Endodermal cell (in vitro differentiated cells): ENCODE results near the gene DEGS2. TPM values are rescaled to one million over a fixed set of nuclear protein-coding genes. Genes with fewer than 3 reads are reported as not detected.

Experiments used
- DNase-seq: peaks from one replicate; pipeline ENCODE4 v3.0.0-alpha.2; 2017
- H3K27ac ChIP-seq: 2 replicates; pipeline ENCODE4 v1.5.1; 2013; ENCODE audit warnings: mild to moderate bottlenecking, low read depth, low read length, moderate library complexity
- H3K27me3 ChIP-seq: 2 replicates; pipeline ENCODE4 v1.6.1; 2013; ENCODE audit warnings: mild to moderate bottlenecking, low read length, moderate library complexity; ENCODE audit not compliant: insufficient read depth, control insufficient read depth, poor library complexity, severe bottlenecking
- H3K36me3 ChIP-seq: 2 replicates; pipeline ENCODE4 v1.7.0; 2013; ENCODE audit warnings: mild to moderate bottlenecking, low read length, moderate library complexity; ENCODE audit not compliant: control insufficient read depth, insufficient read depth
- H3K4me1 ChIP-seq: one replicate; pipeline ENCODE4 v1.7.0; 2013; ENCODE audit warnings: low read length; ENCODE audit not compliant: control insufficient read depth, insufficient read depth
- H3K4me3 ChIP-seq: 2 replicates; pipeline ENCODE4 v1.5.1; 2013; ENCODE audit warnings: mild to moderate bottlenecking, low read length, moderate library complexity
- H3K9ac ChIP-seq: 2 replicates; pipeline ENCODE4 v1.6.1; 2013; ENCODE audit warnings: mild to moderate bottlenecking, low read length, moderate library complexity; ENCODE audit not compliant: poor library complexity, severe bottlenecking; ENCODE audit errors: extremely low read depth
- H3K9me3 ChIP-seq: 2 replicates; pipeline ENCODE4 v1.6.1; 2013; ENCODE audit warnings: mild to moderate bottlenecking, low read length, moderate library complexity; ENCODE audit not compliant: control insufficient read depth
- H3K27ac Mint-ChIP-seq: 2 replicates; pipeline ENCODE4 v1.8.0; 2020; ENCODE audit warnings: mixed read lengths
- H3K27me3 Mint-ChIP-seq: 2 replicates; pipeline ENCODE4 v1.8.0; 2021; ENCODE audit warnings: mild to moderate bottlenecking, mixed read lengths; ENCODE audit not compliant: insufficient read depth
- H3K36me3 Mint-ChIP-seq: 2 replicates; pipeline ENCODE4 v1.8.0; 2020; ENCODE audit warnings: low read depth, mixed read lengths
- H3K4me1 Mint-ChIP-seq: 2 replicates; pipeline ENCODE4 v1.8.0; 2020; ENCODE audit warnings: mixed read lengths
- H3K4me3 Mint-ChIP-seq: 2 replicates; pipeline ENCODE4 v1.8.0; 2020; ENCODE audit warnings: mild to moderate bottlenecking, moderate library complexity, mixed read lengths
- H3K9me3 Mint-ChIP-seq: 2 replicates; pipeline ENCODE4 v1.8.0; 2020; ENCODE audit warnings: mild to moderate bottlenecking, mixed read lengths
- CTCF ChIP-seq: fragments of 200-600 bp; sonication (generic); conservative IDR thresholded peaks from 2 replicates; pipeline ENCODE4 v1.5.0; 2021; ENCODE audit warnings: antibody characterized with exemption, mild to moderate bottlenecking
- WGBS, 2 experiments: methylation state at CpG; one replicate each; pipeline versions ENCODE4 v1.1.5 to v1.1.7; 2013; ENCODE audit warnings: missing lambda C conversion rate in 2 of 2, mixed read lengths in 1 of 2; ENCODE audit not compliant: insufficient coverage in 1 of 2, insufficient read length in 1 of 2; 5-methylcytosine and 5-hydroxymethylcytosine counted together
- total RNA-seq, 2 donors: library from RNA; stranded (reverse); fragmentation: NEBNext Ultra II Directional in 1 of 2; extraction: Animal tissue kit (Norgen Biotek cat#: 25700) in 1 of 2; gene quantifications; 2 replicates in 1 of 2; 3 replicates in 1 of 2; pipeline ENCODE4 v1.2.1, GENCODE V29; 2021

DEGS2 gene
- total RNA-seq, 2 donors from 2014 or later: 0.18 to 0.24 TPM

- H3K36me3 ChIP-seq: peaks cover 3% of the 10 kb centered on the region
- H3K9me3 Mint-ChIP-seq: no peaks in the 10 kb centered on the region
- H3K27ac Mint-ChIP-seq: no peak overlapping the region
- H3K4me3 Mint-ChIP-seq: no peak overlapping the region
- TF ChIP-seq CTCF: no peak
- peaks cover 8% of the 10 kb centered on the region for H3K4me1 Mint-ChIP-seq
- H3K9ac ChIP-seq: no peak overlapping the region
- peaks cover 5% of the 10 kb centered on the region for H3K4me1 ChIP-seq
- no peaks in the 10 kb centered on the region for H3K27me3 Mint-ChIP-seq
- H3K4me3 ChIP-seq: no peak overlapping the region
- 77 to 88% methylated on average over 4 of the region's 4 CpGs for WGBS, 2 experiments
- H3K27ac ChIP-seq: no peak overlapping the region
- no peaks in the 10 kb centered on the region for H3K9me3 ChIP-seq
- no peaks in the 10 kb centered on the region for H3K36me3 Mint-ChIP-seq
- DNase-seq: no peak
- H3K27me3 ChIP-seq: no peaks in the 10 kb centered on the region
These were observed 14.8 kb downstream of the DEGS2 start for GRCh38 chr14:100144645-100144995.

GRCh38 chr14:100143934-100144333 is 15.5 kb downstream of the DEGS2 start:
- Histone ChIP-seq H3K4me3 (no peak overlapping the region), H3K9ac (no peak overlapping the region), H3K27me3 (no peaks in the 10 kb centered on the region), H3K9me3 (no peaks in the 10 kb centered on the region), H3K36me3 (peaks cover 3% of the 10 kb centered on the region), H3K27ac (no peak overlapping the region), H3K4me1 (peaks cover 5% of the 10 kb centered on the region)
- no peak overlapping the region for H3K27ac Mint-ChIP-seq
- WGBS, 2 experiments: 94 to 95% methylated on average over 20 to 23 of the region's 23 CpGs
- no peaks in the 10 kb centered on the region for H3K36me3 Mint-ChIP-seq
- H3K27me3 Mint-ChIP-seq: no peaks in the 10 kb centered on the region
- H3K4me1 Mint-ChIP-seq: peaks cover 8% of the 10 kb centered on the region
- H3K9me3 Mint-ChIP-seq: no peaks in the 10 kb centered on the region
- H3K4me3 Mint-ChIP-seq: no peak overlapping the region
- TF ChIP-seq CTCF: no peak
- no peak for DNase-seq

- H3K4me1 ChIP-seq: peaks cover 5% of the 10 kb centered on the region
- Mint-ChIP-seq H3K27me3 (no peaks in the 10 kb centered on the region), H3K4me1 (peaks cover 8% of the 10 kb centered on the region), H3K4me3 (no peak overlapping the region), H3K27ac (no peak overlapping the region), H3K9me3 (no peaks in the 10 kb centered on the region), H3K36me3 (no peaks in the 10 kb centered on the region)
- no peak for DNase-seq
- peaks cover 3% of the 10 kb centered on the region for H3K36me3 ChIP-seq
- no peaks in the 10 kb centered on the region for H3K9me3 ChIP-seq
- H3K27me3 ChIP-seq: no peaks in the 10 kb centered on the region
- no peak for TF ChIP-seq CTCF
- H3K27ac ChIP-seq: no peak overlapping the region
- WGBS, 2 experiments: 91 to 93% methylated on average over 16 to 18 of the region's 18 CpGs
- H3K4me3 ChIP-seq: no peak overlapping the region
- H3K9ac ChIP-seq: no peak overlapping the region
These were observed 15.9 kb downstream of the DEGS2 start for GRCh38 chr14:100143523-100143922.
